WTC11 (cell line): ENCODE measurements around the gene COL13A1.

Experiments used
- ATF2 ChIP-seq: sonication (generic); formaldehyde crosslinking; IDR thresholded peaks from 2 replicates; pipeline ENCODE4 v1.8.1; 2022; ENCODE audit warnings: low read depth, missing genetic modification reagents, borderline replicate concordance
- CREB1 ChIP-seq: sonication (generic); formaldehyde crosslinking; IDR thresholded peaks from 2 replicates; pipeline ENCODE4 v1.8.0; 2023; ENCODE audit warnings: mild to moderate bottlenecking, missing genetic modification reagents
- CTCF ChIP-seq: fragments of 200-600 bp; IDR thresholded peaks from 2 replicates; pipeline ENCODE4 v1.8.0; 2022; ENCODE audit warnings: antibody characterized with exemption
- ERG ChIP-seq: fragments of 250-450 bp; sonication (Bioruptor Pico); IDR thresholded peaks from 2 replicates; pipeline ENCODE4 v1.8.0; 2021; ENCODE audit warnings: mild to moderate bottlenecking
- ESRRA ChIP-seq: sonication (generic); formaldehyde crosslinking; IDR thresholded peaks from 2 replicates; pipeline ENCODE4 v1.8.1; 2022; ENCODE audit warnings: mild to moderate bottlenecking, missing genetic modification reagents, borderline replicate concordance
- MAX ChIP-seq: sonication (generic); formaldehyde crosslinking; IDR thresholded peaks from 2 replicates; pipeline ENCODE4 v1.8.0; 2022; ENCODE audit warnings: mild to moderate bottlenecking, missing genetic modification reagents
- NR1H2 ChIP-seq: sonication (generic); formaldehyde crosslinking; IDR thresholded peaks from 2 replicates; pipeline ENCODE4 v1.9.0; 2021; ENCODE audit warnings: mild to moderate bottlenecking, moderate library complexity, missing genetic modification reagents
- OVOL2 ChIP-seq: fragments of 250-450 bp; sonication (Bioruptor Pico); IDR thresholded peaks from 2 replicates; pipeline ENCODE4 v1.9.0; 2021; ENCODE audit warnings: mild to moderate bottlenecking, borderline replicate concordance
- USF1 ChIP-seq: sonication (generic); formaldehyde crosslinking; IDR thresholded peaks from 2 replicates; pipeline ENCODE4 v1.8.0; 2022; ENCODE audit warnings: mild to moderate bottlenecking, missing genetic modification reagents

- TF ChIP-seq CTCF = no peak
- TF ChIP-seq ATF2 (CRISPR knock-in tag) = no peak
- no peak for TF ChIP-seq NR1H2 (CRISPR knock-in tag)
- TF ChIP-seq USF1 (CRISPR knock-in tag) = no peak
- no peak for TF ChIP-seq MAX (CRISPR knock-in tag)
- no peak for TF ChIP-seq CREB1 (CRISPR knock-in tag)
- TF ChIP-seq OVOL2 (CRISPR knock-in tag) = no peak
- no peak for TF ChIP-seq ERG
- no peak for TF ChIP-seq ESRRA (CRISPR knock-in tag)
Observed at GRCh38 chr10:69898941-69899340, 97.2 kb downstream of the COL13A1 start.
